K562 (cell line): ENCODE results near the gene SOD1. TPM values are rescaled to one million over a fixed set of nuclear protein-coding genes. Genes with fewer than 3 reads are reported as not detected.

Experiments
- ATAC-seq: fragments of 200-7000 bp; cut with Tn5 transposase; 3 replicates; pipeline ENCODE4 v1.9.1; 2020; ENCODE audit warnings: moderate library complexity
- BruUV-seq: library from RNA; stranded (reverse); fragments of 400-500 nt; replicated peaks from 2 replicates; lab custom pipeline; 2021; lab: Mats Ljungman, UMichigan
- CTCF ChIA-PET: fragments of 300-600 bp; formaldehyde crosslinking; extraction: SDS; loops from one replicate; lab custom pipeline; 2021; ENCODE audit warnings: low intra/inter-chr PET ratio; lab: Yijun Ruan, JAX
- POLR2A ChIA-PET: fragments of 300-600, 350-650 bp; sonication (Branson Sonifier 250); formaldehyde crosslinking; extraction: SDS; loops from one replicate; lab custom pipeline; 2021; ENCODE audit warnings: antibody characterized with exemption, inconsistent platforms; lab: Yijun Ruan, JAX
- DNase-seq, 4 experiments: peaks; one replicate each; pipeline versions ENCODE4 v3.0.0 to v3.0.0-alpha.2; 2011 to 2018; ENCODE audit warnings: low spot score in 3 of 4, mixed read lengths in 3 of 4; ENCODE audit errors: extremely low read depth in 1 of 4
- FAIRE-seq: peaks from 2 replicates; lab custom pipeline; 2011; peaks lifted over from hg19 to GRCh38; lab: Jason Lieb, UNC
- H2AFZ ChIP-seq: 2 replicates; pipeline ENCODE4 v1.6.0; 2011; ENCODE audit warnings: low read depth, low read length, control low read depth, inconsistent platforms
- H3K27ac ChIP-seq: fragments of 200-600 bp; 3 replicates; pipeline ENCODE4 v1.8.0; 2011; ENCODE audit warnings: low read depth, mild to moderate bottlenecking, control low read depth, inconsistent platforms, low read length, moderate library complexity, mixed read lengths; ENCODE audit errors: extremely low read depth
- H3K27me3 ChIP-seq, 2 experiments: fragments of 300-600 bp in 1 of 2; 2 replicates in 1 of 2; 3 replicates in 1 of 2; pipeline versions ENCODE4 v1.6.0 to v1.8.0; 2011; ENCODE audit warnings: inconsistent platforms in 2 of 2, low read length in 2 of 2, mild to moderate bottlenecking in 1 of 2, mixed read lengths in 1 of 2, moderate library complexity in 1 of 2; ENCODE audit not compliant: control insufficient read depth in 2 of 2, insufficient read depth in 2 of 2
- H3K36me3 ChIP-seq: fragments of 300-600 bp; 3 replicates; pipeline ENCODE4 v1.8.0; 2011; ENCODE audit warnings: mild to moderate bottlenecking, low read length, inconsistent platforms; ENCODE audit not compliant: control insufficient read depth, insufficient read depth
- H3K4me1 ChIP-seq, 2 experiments: fragments of 200-600 bp in 1 of 2; replicated peaks in 1 of 2; 2 replicates in 1 of 2; 3 replicates in 1 of 2; pipeline versions ENCODE4 v1.5.1 to v1.8.0; 2011; ENCODE audit warnings: inconsistent platforms in 2 of 2, low read length in 2 of 2, mild to moderate bottlenecking in 1 of 2, mixed read lengths in 1 of 2, moderate library complexity in 1 of 2; ENCODE audit not compliant: control insufficient read depth in 2 of 2, insufficient read depth in 2 of 2
- H3K4me2 ChIP-seq: 2 replicates; pipeline ENCODE4 v1.6.1; 2011; ENCODE audit warnings: low read length, control low read depth, inconsistent platforms, mixed read lengths; ENCODE audit not compliant: insufficient read depth
- H3K4me3 ChIP-seq: fragments of 200-600 bp; sonication (generic), shearing (Covaris generic); 2 replicates; pipeline ENCODE4 v1.5.1; 2016; ENCODE audit warnings: control low read depth, inconsistent platforms
- H3K79me2 ChIP-seq: fragments of 200-600 bp; 3 replicates; pipeline ENCODE4 v1.8.0; 2011; ENCODE audit warnings: low read length, inconsistent platforms; ENCODE audit not compliant: control insufficient read depth, insufficient read depth
- H3K9ac ChIP-seq, 2 experiments: 2 replicates each; pipeline versions ENCODE4 v1.6.0 to v1.6.1; 2011; ENCODE audit warnings: low read depth in 2 of 2, low read length in 2 of 2, control low read depth in 1 of 2, inconsistent platforms in 1 of 2, mild to moderate bottlenecking in 1 of 2, mixed read lengths in 1 of 2; ENCODE audit not compliant: insufficient read depth in 1 of 2
- H3K9me1 ChIP-seq: one replicate; pipeline ENCODE4 v1.6.0; 2011; ENCODE audit warnings: inconsistent platforms, mild to moderate bottlenecking, low read length, moderate library complexity; ENCODE audit not compliant: control insufficient read depth, insufficient read depth
- H3K9me3 ChIP-seq: replicated peaks from 2 replicates; pipeline ENCODE4 v1.5.1; 2011; ENCODE audit warnings: low read depth, low read length, inconsistent platforms; ENCODE audit not compliant: control insufficient read depth, insufficient read depth
- H4K20me1 ChIP-seq: replicated peaks from 2 replicates; pipeline ENCODE4 v1.6.1; 2011; ENCODE audit warnings: low read length, inconsistent platforms, mixed read lengths; ENCODE audit not compliant: control insufficient read depth, insufficient read depth
- MEIS2 ChIP-seq: fragments of 450-650 bp; IDR thresholded peaks from 2 replicates; pipeline ENCODE4 v1.6.1; 2014; ENCODE audit warnings: mild to moderate bottlenecking; ENCODE audit not compliant: partially characterized antibody
- MLX ChIP-seq, 2 experiments: fragments of 450-650 bp in 1 of 2; sonication (generic) in 1 of 2; formaldehyde crosslinking; conservative IDR thresholded peaks; 2 replicates each; pipeline versions ENCODE4 v1.4.0 to v1.8.1; 2020 to 2022; ENCODE audit warnings: mild to moderate bottlenecking in 1 of 2, missing genetic modification reagents in 1 of 2
- MXI1 ChIP-seq: IDR thresholded peaks from 2 replicates; pipeline ENCODE4 v1.6.1; 2011; ENCODE audit warnings: low read depth, mild to moderate bottlenecking, improper control_type of control experiment, low read length
- RBM17 ChIP-seq: fragments of 200-400 bp; formaldehyde crosslinking; IDR thresholded peaks from 2 replicates; pipeline ENCODE4 v1.6.1; 2017; ENCODE audit warnings: low read depth, mild to moderate bottlenecking, low read length, borderline replicate concordance
- REST ChIP-seq, 2 experiments: fragments of 450-650 bp; formaldehyde crosslinking in 1 of 2; IDR thresholded peaks; 2 replicates each; pipeline versions ENCODE4 v1.4.0 to v1.6.1; 2014 to 2020; ENCODE audit warnings: mild to moderate bottlenecking in 2 of 2, borderline replicate concordance in 1 of 2, low read depth in 1 of 2
- SMARCC2 ChIP-seq: fragments of 450-650 bp; IDR thresholded peaks from 2 replicates; pipeline ENCODE4 v1.6.1; 2017; ENCODE audit warnings: antibody characterized with exemption, moderate library complexity, mild to moderate bottlenecking, low read depth
- TOE1 ChIP-seq, 2 experiments: fragments of 450-650 bp in 1 of 2; sonication (generic) in 1 of 2; formaldehyde crosslinking in 1 of 2; IDR thresholded peaks; 2 replicates each; pipeline versions ENCODE4 v1.7.1 to v1.8.0; 2016 to 2022; ENCODE audit warnings: borderline replicate concordance in 2 of 2, mild to moderate bottlenecking in 2 of 2, antibody characterized with exemption in 1 of 2, inconsistent platforms in 1 of 2, low read depth in 1 of 2, missing genetic modification reagents in 1 of 2, moderate library complexity in 1 of 2
- ZBED1 ChIP-seq: IDR thresholded peaks from 2 replicates; pipeline ENCODE4 v1.6.1; 2014
- ZBTB7A ChIP-seq: IDR thresholded peaks from 2 replicates; pipeline ENCODE4 v1.6.1; 2011; ENCODE audit warnings: low read depth, mild to moderate bottlenecking, low read length, moderate library complexity, borderline replicate concordance; ENCODE audit not compliant: control insufficient read depth
- ZC3H11A ChIP-seq: IDR thresholded peaks from 2 replicates; pipeline ENCODE4 v1.6.1; 2012; ENCODE audit warnings: low read depth, low read length, improper control_type of control experiment
- WGBS: fragments of 100-300 bp; shearing (Covaris generic); methylation state at CpG from one replicate; pipeline ENCODE4 v1.1.6; 2016; ENCODE audit warnings: low coverage, mixed read lengths; ENCODE audit not compliant: insufficient coverage; ENCODE audit errors: missing lambda C conversion rate; 5-methylcytosine and 5-hydroxymethylcytosine counted together
- in situ Hi-C: fragments of 300-500 bp; cut with MboI; formaldehyde crosslinking; loops from 4 replicates; pipeline ENCODE4 v1.15.0; 2018; ENCODE audit warnings: inconsistent platforms, mixed read lengths
- intact Hi-C: fragments of 100-400 bp; cut with micrococcal nuclease; formaldehyde crosslinking; loops from 2 replicates; pipeline ENCODE4 v1.14.2; 2022
- polyA plus RNA-seq, 8 experiments: library from polyadenylated mRNA; depleted of rRNA in 4 of 8; stranded (reverse) in 5 of 8; unstranded in 3 of 8; fragments of >200 nt; fragmentation: Nextera tagmentation in 2 of 8; fragmentation: Illumina TruSeq in 1 of 8; extraction: Ambion mirVana in 2 of 8; extraction: Trizol in 1 of 8; gene quantifications; 2 replicates each; pipeline versions ENCODE4 v1.2.1 to v1.2.3, GENCODE V29; 2011 to 2014; ENCODE audit warnings: inconsistent platforms in 1 of 8, missing spikeins in 1 of 8
- total RNA-seq, 7 experiments: library from RNA; depleted of rRNA in 6 of 7; stranded (reverse); fragments of >200 nt in 6 of 7; fragmentation: Illumina TruSeq in 2 of 7; extraction: Trizol in 2 of 7; gene quantifications; 2 replicates each; pipeline versions ENCODE4 v1.2.1 to v1.2.3, GENCODE V29; 2011 to 2021; ENCODE audit warnings: low replicate concordance in 1 of 7

Gene SOD1
- total and polyA plus RNA-seq, 9 of the 15 experiments (the other 6 are each of a cell fraction or from before 2014, with no cell fraction given) = 452 to 1,409 (median 633) TPM

GRCh38 chr21:31658053-31658452 lies 1.4 kb upstream of the SOD1 start:
- in situ Hi-C loops = no loop called here
- peak in 2 of 4 experiments; percentile 13 to 43 for DNase-seq
- ATAC-seq = no peak
- Histone ChIP-seq H3K27ac (no peak overlapping the region), H3K4me2 (peak overlapping the region; percentile 32; the same call in 1 of the 2 replicates), H3K9me3 (no peaks in the 10 kb centered on the region), H3K79me2 (peaks cover 35% of the 10 kb centered on the region), H3K4me1 (peaks cover 19 to 20% of the 10 kb centered on the region in 2 experiments; a peak in 4 of 5 replicates), H3K9ac (peak overlapping the region in 1 of 2 experiments; percentile 16; a peak in 1 of 4 replicates), H3K9me1 (no peaks in the 10 kb centered on the region), H3K27me3 (no peaks in the 10 kb centered on the region), H4K20me1 (peaks cover 11% of the 10 kb centered on the region; the same call in 1 of the 2 replicates), H3K36me3 (peaks cover 20% of the 10 kb centered on the region), H3K4me3 (no peak overlapping the region), H2AFZ (0 out of 2 replicates have a peak overlapping the region, but pooled peaks have one; percentile 30)
- BruUV-seq = no TSS peak
- intact Hi-C loops = no loop called here
- 48% methylated on average over 9 of the region's 9 CpGs for WGBS
- ChIA-PET CTCF (no interaction called here), POLR2A (interaction anchor here (1.6 kb wide), 1 partner anchor 9 kb away, joined by 5 read pairs; no protein-coding TSS in a partner anchor)
- no peak for FAIRE-seq
- TF ChIP-seq ZBTB7A (no peak), ZC3H11A (no peak), MLX (CRISPR knock-in tag; conservative IDR thresholded peaks at IDR 0.05) (no peak), SMARCC2 (no peak), MEIS2 (no peak), MXI1 (no peak), TOE1 (IDR thresholded peaks at IDR 0.05; ENCODE audit: borderline replicate concordance) (no peak), TOE1 (CRISPR knock-in tag; IDR thresholded peaks at IDR 0.05; ENCODE audit: borderline replicate concordance, low read depth) (no peak), ZBED1 (no peak), REST (IDR thresholded peaks at IDR 0.05; ENCODE audit: borderline replicate concordance) (no peak), REST (CRISPR knock-in tag; IDR thresholded peaks at IDR 0.05; ENCODE audit: low read depth) (no peak), RBM17 (no peak)
